SJCRH30 (cell line): Measurements from ENCODE around the gene PAWR. TPM values are rescaled to one million over a fixed set of nuclear protein-coding genes. Genes with fewer than 3 reads are reported as not detected.
"Not testable (repeated sequence)": the region's sequence is repeated elsewhere in the genome, so short reads cannot be mapped to it uniquely, and the experiment has no call there.

ENCODE experiments used
- DNase-seq, 2 experiments: peaks; one replicate each; pipeline ENCODE4 v3.0.0-alpha.2; 2015 to 2020
- H3K27ac ChIP-seq: fragments of 250-450 bp; sonication (Bioruptor Pico); 2 replicates; pipeline ENCODE4 v1.5.1; 2020; ENCODE audit warnings: mild to moderate bottlenecking, moderate library complexity
- H3K27me3 ChIP-seq: fragments of 250-450 bp; sonication (Bioruptor Pico); 2 replicates; pipeline ENCODE4 v1.5.1; 2020; ENCODE audit warnings: mild to moderate bottlenecking, moderate library complexity
- H3K36me3 ChIP-seq: fragments of 250-450 bp; sonication (Bioruptor Pico); 2 replicates; pipeline ENCODE4 v1.5.1; 2020; ENCODE audit warnings: mild to moderate bottlenecking, moderate library complexity
- H3K4me1 ChIP-seq: fragments of 250-450 bp; sonication (Bioruptor Pico); 2 replicates; pipeline ENCODE4 v1.5.1; 2020; ENCODE audit warnings: mild to moderate bottlenecking, moderate library complexity
- H3K4me3 ChIP-seq: fragments of 250-450 bp; sonication (Bioruptor Pico); 2 replicates; pipeline ENCODE4 v1.5.1; 2020; ENCODE audit warnings: mild to moderate bottlenecking, moderate library complexity
- H3K9me3 ChIP-seq: fragments of 250-450 bp; sonication (Bioruptor Pico); replicated peaks from 2 replicates; pipeline ENCODE4 v1.5.1; 2020; ENCODE audit warnings: mild to moderate bottlenecking, moderate library complexity
- total RNA-seq: library from RNA; depleted of rRNA; stranded (reverse); fragments of >200 nt; shearing (Covaris generic); gene quantifications from 2 replicates; pipeline ENCODE4 v1.2.3, GENCODE V29; 2014; rRNA removed

The PAWR gene
- total RNA-seq, 1 experiment from 2014 or later = 24.9 TPM

DNA sequence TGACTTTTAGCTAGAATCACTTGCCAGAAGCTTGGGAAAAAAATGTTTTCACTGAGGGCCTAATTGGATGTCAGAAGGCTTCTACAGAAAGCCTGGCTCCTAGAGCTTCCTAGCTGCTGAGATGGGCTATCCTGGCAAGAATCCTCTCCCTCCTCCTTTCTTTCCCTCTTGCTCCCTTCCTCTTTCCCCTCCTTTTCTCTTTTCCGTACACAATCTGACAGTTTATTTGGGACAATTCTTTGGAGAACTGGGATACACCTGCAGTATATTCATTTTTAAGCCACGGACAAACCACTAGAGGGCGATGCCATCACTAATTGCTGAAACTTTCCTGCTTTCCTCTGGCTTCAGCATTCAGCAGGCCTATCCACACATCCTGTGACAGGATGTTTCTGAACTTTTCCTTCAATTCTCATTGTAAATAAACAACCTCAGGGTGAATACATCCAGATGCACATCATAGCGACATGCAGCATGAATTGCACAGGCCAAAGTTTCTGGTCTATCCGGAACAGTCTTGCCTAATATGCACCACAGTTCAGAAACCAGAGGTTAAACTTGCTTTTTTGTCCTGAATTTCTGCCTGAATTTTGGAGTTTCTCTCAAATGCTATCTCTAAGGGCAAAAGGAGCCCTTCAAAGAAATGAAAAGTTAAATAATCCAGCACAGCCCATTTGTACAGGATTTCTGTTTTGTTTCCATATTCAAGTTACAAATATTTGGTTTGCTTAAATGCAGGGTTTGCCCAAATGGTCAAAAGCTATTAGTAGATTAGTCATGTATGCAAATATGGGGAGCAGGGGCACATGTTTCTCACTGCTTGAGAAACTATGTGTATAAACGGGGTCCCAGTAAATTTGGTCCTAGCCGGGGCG lies 142.8 kb downstream of the PAWR start:
- 0 out of 2 replicates have a peak, but pooled peaks cover 9% of the 10 kb centered on the region for H3K36me3 ChIP-seq
- H3K4me3 ChIP-seq = no peak overlapping the region
- H3K4me1 ChIP-seq = peaks cover 13% of the 10 kb centered on the region; the same call in 1 of the 2 replicates
- H3K9me3 ChIP-seq = no peaks in the 10 kb centered on the region
- DNase-seq = peak; percentile 35 to 66
- H3K27me3 ChIP-seq = no peaks in the 10 kb centered on the region
- H3K27ac ChIP-seq = peak overlapping the region; percentile 43; the same call in 1 of the 2 replicates

DNA sequence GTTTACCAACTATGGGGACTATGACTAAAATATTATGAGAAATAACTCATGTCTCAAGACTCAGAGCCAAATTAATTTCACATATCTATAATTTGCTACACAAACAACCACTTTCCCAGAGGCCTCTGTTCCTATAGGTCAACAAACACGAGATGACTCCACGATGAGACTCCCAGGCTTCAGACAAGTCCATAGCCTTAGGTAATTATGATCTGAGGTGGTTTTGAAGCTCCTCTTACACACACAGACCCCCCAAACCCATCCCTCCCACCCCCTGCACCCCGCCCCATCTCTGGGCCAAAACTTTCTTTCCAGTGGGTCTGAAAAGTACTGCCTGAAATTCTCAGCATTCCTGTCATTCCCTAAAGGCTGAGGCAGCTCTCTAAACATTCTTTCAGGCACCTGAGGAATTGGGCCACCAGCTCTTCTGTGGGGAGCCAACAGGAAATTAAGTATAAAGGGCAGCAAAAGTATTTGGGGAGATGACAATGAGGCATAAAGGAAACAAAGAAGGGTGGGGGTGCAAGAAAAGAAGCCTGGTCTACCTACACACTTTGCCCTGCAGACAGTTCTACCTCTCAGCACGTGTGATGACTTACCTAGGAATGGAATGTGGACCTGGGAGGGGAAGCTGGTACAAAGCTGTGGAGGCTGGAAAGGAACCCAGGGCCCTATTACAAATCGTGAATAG lies 143.6 kb downstream of the PAWR start:
- DNase-seq = peak; percentile 5 to 12
- Histone ChIP-seq H3K4me1 (peaks cover 13% of the 10 kb centered on the region; the same call in 1 of the 2 replicates), H3K36me3 (0 out of 2 replicates have a peak, but pooled peaks cover 2% of the 10 kb centered on the region), H3K9me3 (no peaks in the 10 kb centered on the region), H3K27ac (peak overlapping the region; percentile 43; the same call in 1 of the 2 replicates), H3K27me3 (no peaks in the 10 kb centered on the region), H3K4me3 (no peak overlapping the region)

DNA sequence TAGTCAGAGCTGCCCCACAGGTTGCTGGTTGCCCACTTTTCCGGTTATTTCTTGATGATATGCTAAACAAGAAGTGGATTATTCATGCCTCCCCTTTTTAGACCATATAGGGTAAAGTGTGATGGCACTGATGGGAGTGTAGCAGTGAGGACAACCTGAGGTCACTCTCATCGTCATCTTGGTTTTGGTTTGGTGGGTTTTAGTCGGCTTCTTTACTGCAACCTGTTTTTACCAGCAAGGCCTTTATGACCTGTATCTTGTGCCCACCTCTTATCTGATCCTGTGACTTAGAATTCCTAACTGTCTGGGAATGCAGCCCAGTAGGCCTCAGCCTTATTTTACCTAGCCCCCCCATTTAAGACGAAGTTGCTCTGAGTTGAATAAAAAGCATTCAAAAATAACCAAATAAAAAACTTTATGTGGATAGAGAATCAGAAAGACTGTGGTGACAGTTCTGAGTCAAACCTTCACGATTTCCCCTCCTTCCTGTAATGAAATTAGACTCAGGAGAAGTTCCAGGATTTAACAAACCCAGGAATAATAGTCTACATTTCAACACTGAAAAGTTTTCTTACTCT lies 144.2 kb downstream of the PAWR start:
- Histone ChIP-seq H3K4me3 (no peak overlapping the region), H3K4me1 (peaks cover 13% of the 10 kb centered on the region; the same call in 1 of the 2 replicates), H3K36me3 (no peaks in the 10 kb centered on the region), H3K9me3 (no peaks in the 10 kb centered on the region), H3K27me3 (no peaks in the 10 kb centered on the region), H3K27ac (peak overlapping the region; percentile 40; the same call in 1 of the 2 replicates)
- DNase-seq = no peak

DNA sequence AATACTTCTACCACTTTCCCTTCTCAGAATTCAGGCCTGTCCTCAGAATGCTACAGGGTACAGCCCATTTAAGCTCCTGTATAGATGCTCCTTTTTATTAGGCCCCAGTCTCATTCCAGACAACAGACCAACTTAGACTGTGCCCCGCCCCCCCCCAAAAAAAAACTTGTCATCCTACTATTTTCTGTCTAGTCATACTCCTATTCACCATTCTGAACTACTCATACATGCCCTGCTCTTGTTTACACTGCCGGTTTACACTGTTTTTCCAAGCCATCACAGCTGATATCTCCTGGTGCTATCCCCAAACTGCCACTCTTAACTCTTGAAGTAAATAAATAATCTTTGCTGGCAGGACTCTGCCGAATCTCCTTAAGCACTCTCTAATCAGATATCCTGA lies 146.3 kb downstream of the PAWR start:
- not testable (repeated sequence) for H3K36me3 ChIP-seq, H3K27ac ChIP-seq, H3K9me3 ChIP-seq, DNase-seq, H3K27me3 ChIP-seq, H3K4me3 ChIP-seq
- peaks cover 13% of the 10 kb centered on the region; the same call in 1 of the 2 replicates for H3K4me1 ChIP-seq

DNA sequence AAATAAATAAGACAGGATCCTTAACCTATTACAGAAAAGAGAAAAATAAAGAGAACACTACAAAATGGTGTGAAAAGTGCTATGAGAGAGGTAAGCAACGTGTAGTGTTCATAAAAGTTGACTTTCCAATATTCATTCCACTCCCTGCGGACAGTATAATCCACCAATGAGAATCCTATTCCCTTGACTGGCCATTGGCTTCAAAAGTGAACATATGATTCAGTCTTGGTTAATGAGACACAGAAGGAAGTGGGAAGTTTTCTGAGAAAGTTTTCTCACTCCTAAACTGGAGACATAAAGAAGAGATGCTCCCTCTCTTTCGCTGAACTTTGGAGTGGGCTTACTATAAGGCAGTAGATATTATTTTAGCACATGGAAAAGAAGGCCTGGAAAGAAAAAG lies 153.1 kb downstream of the PAWR start:
- H3K27me3 ChIP-seq = no peaks in the 10 kb centered on the region
- H3K27ac ChIP-seq = no peak overlapping the region
- H3K36me3 ChIP-seq = no peaks in the 10 kb centered on the region
- H3K9me3 ChIP-seq = no peaks in the 10 kb centered on the region
- H3K4me3 ChIP-seq = no peak overlapping the region
- DNase-seq = no peak
- no peaks in the 10 kb centered on the region for H3K4me1 ChIP-seq

DNA sequence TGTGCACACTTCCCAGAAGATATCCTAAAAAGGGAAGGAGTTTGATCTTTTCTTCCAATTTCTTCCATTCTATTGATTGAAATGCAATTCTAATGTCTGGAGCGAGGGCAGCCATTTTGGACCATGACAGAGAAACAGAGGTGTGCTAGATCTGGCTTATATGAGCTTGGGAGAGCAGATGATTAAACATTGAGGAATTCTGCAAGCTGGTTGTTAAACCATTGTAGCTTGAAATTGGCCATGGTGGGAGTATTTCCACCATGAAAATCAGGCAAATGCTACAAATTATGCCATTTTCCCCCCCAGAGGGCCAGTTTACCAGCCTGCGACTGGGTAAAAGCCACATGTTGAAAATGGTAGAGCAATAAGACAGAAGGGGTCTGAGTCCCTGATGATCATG lies 155.0 kb downstream of the PAWR start:
- Histone ChIP-seq H3K9me3 (no peaks in the 10 kb centered on the region), H3K4me3 (no peak overlapping the region), H3K4me1 (peaks cover 5% of the 10 kb centered on the region), H3K27ac (no peak overlapping the region), H3K27me3 (no peaks in the 10 kb centered on the region), H3K36me3 (no peaks in the 10 kb centered on the region)
- no peak for DNase-seq

Other genes with a start within 250 kb of the PAWR start
- 77.5 and 98.3 TPM in 2 replicates for gene PPP1R12A, start 244.1 kb upstream of the PAWR start, total RNA-seq